ENCODE data around the gene ARHGAP9. TPM values are rescaled to one million over a fixed set of nuclear protein-coding genes. Genes with fewer than 3 reads are reported as not detected.

Gene ARHGAP9
- total and polyA plus RNA-seq, 2 of the 8 experiments (the other 6 are each of a cell fraction or from before 2014, with no cell fraction given): 3.2 to 6.0 TPM

GRCh38 chr12:57461276-57461916 is 18.3 kb downstream of the ARHGAP9 start (continued):
- TF ChIP-seq PHF8 (conservative IDR thresholded peaks at IDR 0.05; ENCODE audit: low read depth, low read length): 0 out of 2 replicates have a peak, but pooled peaks have one; percentile 7
- no peak for TF ChIP-seq TAF7 (optimal IDR thresholded peaks at IDR 0.05; ENCODE audit: borderline replicate concordance, low read depth, low read length)
- TF ChIP-seq RFX5 (IDR thresholded peaks at IDR 0.05; ENCODE audit: borderline replicate concordance, low read depth, low read length): no peak
- TF ChIP-seq ZNF274 (IDR thresholded peaks at IDR 0.05; ENCODE audit: borderline replicate concordance, extremely low read depth, low read length): no peak
- TF ChIP-seq RNF2 (IDR thresholded peaks at IDR 0.05; ENCODE audit: borderline replicate concordance, low read depth, low read length, missing control alignments, poor library complexity, severe bottlenecking): no peak
- 0 out of 3 replicates have a peak, but pooled peaks of 1 of the 2 experiments have one; percentile 17 for TF ChIP-seq EP300 (IDR thresholded peaks at IDR 0.05; ENCODE audit: borderline replicate concordance in 1 of 2, low read depth in 2 of 2, low read length in 2 of 2)
- TF ChIP-seq CTBP2 (IDR thresholded peaks at IDR 0.05; ENCODE audit: borderline replicate concordance, insufficient read depth, insufficient read length, low read length): peak; percentile 41
- TF ChIP-seq SIN3A (conservative IDR thresholded peaks at IDR 0.05 in 1 of 2, IDR thresholded peaks at IDR 0.05 in 1 of 2; ENCODE audit: low read depth in 1 of 2, low read length in 2 of 2): 0 out of 4 replicates have a peak, but pooled peaks of 1 of the 2 experiments have one; percentile 15
- TF ChIP-seq SRF (IDR thresholded peaks at IDR 0.05; ENCODE audit: low read depth, low read length): no peak
- TF ChIP-seq CBX8 (IDR thresholded peaks at IDR 0.05; ENCODE audit: borderline replicate concordance, low read depth, low read length): no peak
- TF ChIP-seq RAD21 (IDR thresholded peaks at IDR 0.05 in 1 of 2, conservative IDR thresholded peaks at IDR 0.05 in 1 of 2; ENCODE audit: low read depth in 2 of 2, low read length in 2 of 2): no peak
- no peak for TF ChIP-seq ATF3 (IDR thresholded peaks at IDR 0.05; ENCODE audit: insufficient read depth, low read depth, low read length)
- no peak for TF ChIP-seq YY1 (IDR thresholded peaks at IDR 0.05; ENCODE audit: low read depth, low read length)
- TF ChIP-seq TAF1 (IDR thresholded peaks at IDR 0.05; ENCODE audit: low read depth, low read length): no peak; the same call in 1 of the 2 replicates
- TF ChIP-seq BCL11A (IDR thresholded peaks at IDR 0.05; ENCODE audit: low read depth in 2 of 2, low read length in 2 of 2): no peak
- no peak for TF ChIP-seq GABPA (IDR thresholded peaks at IDR 0.05; ENCODE audit: borderline replicate concordance, insufficient read depth, low read length)
- TF ChIP-seq POLR2AphosphoS5 (IDR thresholded peaks at IDR 0.05; ENCODE audit: low read depth, low read length): no peak

Measured in H1 (cell line).